ENCODE data around the gene HIRIP3. TPM values are rescaled to one million over a fixed set of nuclear protein-coding genes. Genes with fewer than 3 reads are reported as not detected.

The HIRIP3 gene
- total and polyA plus RNA-seq, 2 experiments from 2014 or later: 10.4 to 18.5 TPM

DNA sequence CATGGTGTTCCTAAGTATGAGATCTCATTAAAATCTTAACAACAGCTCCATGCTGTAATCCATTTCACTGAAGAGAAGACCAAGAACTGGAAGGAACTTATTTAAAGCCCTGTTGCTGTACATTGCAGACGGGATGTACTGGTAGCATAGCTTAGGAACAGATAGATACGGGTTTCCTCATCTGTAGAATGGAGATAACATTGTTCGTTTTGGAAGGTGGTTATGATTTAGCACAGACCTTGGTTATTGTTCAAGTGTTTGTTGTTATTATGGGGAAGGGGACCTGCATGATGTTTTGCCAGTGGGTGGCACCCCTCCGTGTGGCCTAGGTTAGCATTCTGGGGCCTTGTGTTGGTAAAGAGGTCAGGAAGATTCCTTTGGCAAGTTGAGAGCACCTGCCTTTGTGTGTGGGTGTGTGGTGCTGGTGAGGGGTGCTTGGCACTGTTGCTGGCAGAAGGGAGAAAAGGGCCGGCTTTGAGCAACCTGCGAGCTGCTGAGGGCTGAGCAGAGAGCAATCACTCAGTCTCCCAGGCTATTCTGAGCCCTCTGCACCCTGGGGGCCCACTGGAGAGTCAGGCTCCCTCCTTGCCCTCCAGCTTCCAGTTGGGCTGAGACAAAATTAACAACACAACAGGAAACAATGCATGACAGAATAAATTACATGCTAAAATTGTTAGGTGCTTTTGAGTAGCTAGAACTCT is 19.5 kb downstream of the HIRIP3 start:
- DNase-seq (ENCODE audit: low spot score) (no peak), ATAC-seq (peak; percentile 22)
- Mint-ChIP-seq H3K4me1 (peaks cover 29% of the 10 kb centered on the region), H3K36me3 (ENCODE audit: low read depth) (peaks cover 41% of the 10 kb centered on the region), H3K27me3 (ENCODE audit: insufficient read depth, low read depth, poor library complexity) (peaks cover 18% of the 10 kb centered on the region), H3K27ac (peak overlapping the region; percentile 37), H3K4me3 (peak overlapping the region; percentile 97), H3K9me3 (peaks cover 21% of the 10 kb centered on the region)
- H3K27ac ChIP-seq (ENCODE audit: low read depth): no peak overlapping the region; the same call in 1 of the 2 replicates
- peaks cover 4% of the 10 kb centered on the region; the same call in 1 of the 2 replicates for H3K9me2 ChIP-seq (ENCODE audit: insufficient read depth)
- H3K36me3 ChIP-seq (ENCODE audit: insufficient read depth): peaks cover 23% of the 10 kb centered on the region
- peaks cover 16% of the 10 kb centered on the region for H3K27me3 ChIP-seq (ENCODE audit: insufficient read depth)
- peak overlapping the region; percentile 100 for H3K4me2 ChIP-seq
- no peak overlapping the region for H2AFZ ChIP-seq
- peaks cover 37% of the 10 kb centered on the region for H3K79me2 ChIP-seq (replicated peaks; ENCODE audit: insufficient read depth)
- H3F3A ChIP-seq (replicated peaks; ENCODE audit: low read depth): peaks cover 23% of the 10 kb centered on the region; the same call in 1 of the 2 replicates
- H3K4me3 ChIP-seq: peak overlapping the region; percentile 98; the same call in 1 of the 2 replicates
- TF ChIP-seq ZNF331 (CRISPR knock-in tag; IDR thresholded peaks at IDR 0.05; ENCODE audit: low read depth): no peak
- TF ChIP-seq, protein P1, sequence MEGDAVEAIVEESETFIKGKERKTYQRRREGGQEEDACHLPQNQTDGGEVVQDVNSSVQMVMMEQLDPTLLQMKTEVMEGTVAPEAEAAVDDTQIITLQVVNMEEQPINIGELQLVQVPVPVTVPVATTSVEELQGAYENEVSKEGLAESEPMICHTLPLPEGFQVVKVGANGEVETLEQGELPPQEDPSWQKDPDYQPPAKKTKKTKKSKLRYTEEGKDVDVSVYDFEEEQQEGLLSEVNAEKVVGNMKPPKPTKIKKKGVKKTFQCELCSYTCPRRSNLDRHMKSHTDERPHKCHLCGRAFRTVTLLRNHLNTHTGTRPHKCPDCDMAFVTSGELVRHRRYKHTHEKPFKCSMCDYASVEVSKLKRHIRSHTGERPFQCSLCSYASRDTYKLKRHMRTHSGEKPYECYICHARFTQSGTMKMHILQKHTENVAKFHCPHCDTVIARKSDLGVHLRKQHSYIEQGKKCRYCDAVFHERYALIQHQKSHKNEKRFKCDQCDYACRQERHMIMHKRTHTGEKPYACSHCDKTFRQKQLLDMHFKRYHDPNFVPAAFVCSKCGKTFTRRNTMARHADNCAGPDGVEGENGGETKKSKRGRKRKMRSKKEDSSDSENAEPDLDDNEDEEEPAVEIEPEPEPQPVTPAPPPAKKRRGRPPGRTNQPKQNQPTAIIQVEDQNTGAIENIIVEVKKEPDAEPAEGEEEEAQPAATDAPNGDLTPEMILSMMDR (conservative IDR thresholded peaks at IDR 0.05; ENCODE audit: low read depth in 2 of 2): no peak
- TF ChIP-seq CREB1 (CRISPR knock-in tag; IDR thresholded peaks at IDR 0.05; ENCODE audit: low read depth): no peak
- TF ChIP-seq, protein P2, sequence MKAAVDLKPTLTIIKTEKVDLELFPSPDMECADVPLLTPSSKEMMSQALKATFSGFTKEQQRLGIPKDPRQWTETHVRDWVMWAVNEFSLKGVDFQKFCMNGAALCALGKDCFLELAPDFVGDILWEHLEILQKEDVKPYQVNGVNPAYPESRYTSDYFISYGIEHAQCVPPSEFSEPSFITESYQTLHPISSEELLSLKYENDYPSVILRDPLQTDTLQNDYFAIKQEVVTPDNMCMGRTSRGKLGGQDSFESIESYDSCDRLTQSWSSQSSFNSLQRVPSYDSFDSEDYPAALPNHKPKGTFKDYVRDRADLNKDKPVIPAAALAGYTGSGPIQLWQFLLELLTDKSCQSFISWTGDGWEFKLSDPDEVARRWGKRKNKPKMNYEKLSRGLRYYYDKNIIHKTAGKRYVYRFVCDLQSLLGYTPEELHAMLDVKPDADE (IDR thresholded peaks at IDR 0.05): no peak
- H4K20me1 ChIP-seq (replicated peaks; ENCODE audit: insufficient read depth): peaks cover 17% of the 10 kb centered on the region
- peaks cover 27% of the 10 kb centered on the region for H3K4me1 ChIP-seq (ENCODE audit: insufficient read depth)

DNA sequence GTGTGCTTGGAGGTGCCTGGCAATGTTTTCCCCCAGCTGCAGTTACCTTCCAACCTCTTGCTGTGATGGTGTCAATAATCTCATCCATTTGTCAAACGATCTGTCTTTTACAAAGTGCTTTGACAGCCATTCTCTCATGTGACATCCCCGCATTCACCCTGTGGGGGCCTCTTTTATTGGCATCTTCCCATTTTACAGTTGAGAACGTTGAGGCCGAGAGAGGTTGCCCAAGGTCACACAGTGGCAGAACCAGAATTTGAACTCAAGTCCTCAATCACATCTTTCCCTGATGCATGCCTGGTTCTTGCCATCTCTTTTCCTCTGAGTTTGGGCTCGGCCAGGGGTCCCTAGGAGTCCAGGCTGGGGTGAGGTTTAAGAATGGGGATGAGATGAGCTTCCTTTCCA is 20.3 kb downstream of the HIRIP3 start:
- peaks cover 40% of the 10 kb centered on the region for H3K36me3 Mint-ChIP-seq (ENCODE audit: low read depth)
- ATAC-seq: no peak
- no peak overlapping the region for H2AFZ ChIP-seq
- H3K9me3 Mint-ChIP-seq: peaks cover 21% of the 10 kb centered on the region
- peak overlapping the region; percentile 100 for H3K4me2 ChIP-seq
- H3K4me1 Mint-ChIP-seq: peaks cover 29% of the 10 kb centered on the region
- H3K27ac ChIP-seq (ENCODE audit: low read depth): no peak overlapping the region
- peaks cover 23% of the 10 kb centered on the region; the same call in 1 of the 2 replicates for H3F3A ChIP-seq (replicated peaks; ENCODE audit: low read depth)
- no peak for DNase-seq (ENCODE audit: low spot score)
- peaks cover 16% of the 10 kb centered on the region for H3K27me3 ChIP-seq (ENCODE audit: insufficient read depth)
- H3K9me2 ChIP-seq (ENCODE audit: insufficient read depth): peaks cover 4% of the 10 kb centered on the region; the same call in 1 of the 2 replicates
- no peak overlapping the region for H3K27ac Mint-ChIP-seq
- peak overlapping the region; percentile 98 for H3K4me3 ChIP-seq
- H4K20me1 ChIP-seq (replicated peaks; ENCODE audit: insufficient read depth): peaks cover 17% of the 10 kb centered on the region
- peaks cover 18% of the 10 kb centered on the region for H3K36me3 ChIP-seq (ENCODE audit: insufficient read depth)
- peak overlapping the region; percentile 97 for H3K4me3 Mint-ChIP-seq
- peaks cover 27% of the 10 kb centered on the region for H3K4me1 ChIP-seq (ENCODE audit: insufficient read depth)
- H3K27me3 Mint-ChIP-seq (ENCODE audit: insufficient read depth, low read depth, poor library complexity): peaks cover 18% of the 10 kb centered on the region
- H3K79me2 ChIP-seq (replicated peaks; ENCODE audit: insufficient read depth): peaks cover 37% of the 10 kb centered on the region
- TF ChIP-seq CREB1 (CRISPR knock-in tag; IDR thresholded peaks at IDR 0.05; ENCODE audit: low read depth) (no peak), POLR2AphosphoS5 (IDR thresholded peaks at IDR 0.05; ENCODE audit: low read depth) (no peak), EZH2phosphoT487 (IDR thresholded peaks at IDR 0.05; ENCODE audit: unreplicated experiment) (no peak), ZNF114 (CRISPR knock-in tag; IDR thresholded peaks at IDR 0.05) (no peak), EZH2 (IDR thresholded peaks at IDR 0.05; ENCODE audit: low read depth, unreplicated experiment) (no peak)
- TF ChIP-seq, protein P3, sequence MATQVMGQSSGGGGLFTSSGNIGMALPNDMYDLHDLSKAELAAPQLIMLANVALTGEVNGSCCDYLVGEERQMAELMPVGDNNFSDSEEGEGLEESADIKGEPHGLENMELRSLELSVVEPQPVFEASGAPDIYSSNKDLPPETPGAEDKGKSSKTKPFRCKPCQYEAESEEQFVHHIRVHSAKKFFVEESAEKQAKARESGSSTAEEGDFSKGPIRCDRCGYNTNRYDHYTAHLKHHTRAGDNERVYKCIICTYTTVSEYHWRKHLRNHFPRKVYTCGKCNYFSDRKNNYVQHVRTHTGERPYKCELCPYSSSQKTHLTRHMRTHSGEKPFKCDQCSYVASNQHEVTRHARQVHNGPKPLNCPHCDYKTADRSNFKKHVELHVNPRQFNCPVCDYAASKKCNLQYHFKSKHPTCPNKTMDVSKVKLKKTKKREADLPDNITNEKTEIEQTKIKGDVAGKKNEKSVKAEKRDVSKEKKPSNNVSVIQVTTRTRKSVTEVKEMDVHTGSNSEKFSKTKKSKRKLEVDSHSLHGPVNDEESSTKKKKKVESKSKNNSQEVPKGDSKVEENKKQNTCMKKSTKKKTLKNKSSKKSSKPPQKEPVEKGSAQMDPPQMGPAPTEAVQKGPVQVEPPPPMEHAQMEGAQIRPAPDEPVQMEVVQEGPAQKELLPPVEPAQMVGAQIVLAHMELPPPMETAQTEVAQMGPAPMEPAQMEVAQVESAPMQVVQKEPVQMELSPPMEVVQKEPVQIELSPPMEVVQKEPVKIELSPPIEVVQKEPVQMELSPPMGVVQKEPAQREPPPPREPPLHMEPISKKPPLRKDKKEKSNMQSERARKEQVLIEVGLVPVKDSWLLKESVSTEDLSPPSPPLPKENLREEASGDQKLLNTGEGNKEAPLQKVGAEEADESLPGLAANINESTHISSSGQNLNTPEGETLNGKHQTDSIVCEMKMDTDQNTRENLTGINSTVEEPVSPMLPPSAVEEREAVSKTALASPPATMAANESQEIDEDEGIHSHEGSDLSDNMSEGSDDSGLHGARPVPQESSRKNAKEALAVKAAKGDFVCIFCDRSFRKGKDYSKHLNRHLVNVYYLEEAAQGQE (IDR thresholded peaks at IDR 0.05; ENCODE audit: unreplicated experiment): no peak

Data from GM23338 (cell line).